HepG2 (cell line): ENCODE measurements around the gene TCF25. TPM values are rescaled to one million over a fixed set of nuclear protein-coding genes. Genes with fewer than 3 reads are reported as not detected.

Experiments
- AGO1 ChIP-seq: fragments of 200-400 bp; formaldehyde crosslinking; IDR thresholded peaks from 2 replicates; pipeline ENCODE4 v1.6.1; 2017; ENCODE audit warnings: mild to moderate bottlenecking, low read depth, low read length, moderate library complexity; ENCODE audit not compliant: poor library complexity, severe bottlenecking
- DNMT1 ChIP-seq: sonication (generic); formaldehyde crosslinking; IDR thresholded peaks from 2 replicates; pipeline ENCODE4 v1.5.1; 2020; ENCODE audit warnings: mild to moderate bottlenecking, missing genetic modification reagents
- DNMT3B ChIP-seq: conservative IDR thresholded peaks from 2 replicates; pipeline ENCODE4 v1.6.1; 2016; ENCODE audit warnings: missing biosample characterization, control low read depth
- E2F2 ChIP-seq: sonication (generic); formaldehyde crosslinking; IDR thresholded peaks from 2 replicates; pipeline ENCODE4 v1.4.0; 2020; ENCODE audit warnings: missing genetic modification reagents, borderline replicate concordance
- FOXK2 ChIP-seq: fragments of 450-650 bp; IDR thresholded peaks from 2 replicates; pipeline ENCODE4 v1.6.1; 2016
- KLF15 ChIP-seq: sonication (generic); formaldehyde crosslinking; IDR thresholded peaks from 2 replicates; pipeline ENCODE4 v1.8.1; 2023; ENCODE audit warnings: borderline replicate concordance, mild to moderate bottlenecking, inconsistent platforms, missing genetic modification reagents, mixed read lengths
- KMT2A ChIP-seq: sonication (generic); formaldehyde crosslinking; IDR thresholded peaks from 2 replicates; pipeline ENCODE4 v1.4.0; 2020; ENCODE audit warnings: missing genetic modification reagents
- MYNN ChIP-seq: sonication (generic); formaldehyde crosslinking; IDR thresholded peaks from 2 replicates; pipeline ENCODE4 v1.4.0; 2020; ENCODE audit warnings: mild to moderate bottlenecking, low read depth, missing genetic modification reagents
- NAIF1 ChIP-seq: sonication (generic); formaldehyde crosslinking; IDR thresholded peaks from 2 replicates; pipeline ENCODE4 v1.5.0; 2020; ENCODE audit warnings: mild to moderate bottlenecking, missing genetic modification reagents, borderline replicate concordance
- NCOR1 ChIP-seq: fragments of 200-600 bp; sonication (generic); IDR thresholded peaks from 2 replicates; pipeline ENCODE4 v1.7.0; 2017; ENCODE audit warnings: antibody characterized with exemption, low read length, borderline replicate concordance
- NR2F6 ChIP-seq, 2 experiments: IDR thresholded peaks; 2 replicates each; pipeline ENCODE4 v1.6.1; 2016; ENCODE audit warnings: antibody characterized with exemption in 1 of 2, mild to moderate bottlenecking in 1 of 2
- PPARG ChIP-seq: conservative IDR thresholded peaks from 2 replicates; pipeline ENCODE4 v1.6.1; 2016; ENCODE audit warnings: missing biosample characterization, missing genetic modification reagents
- RFX3 ChIP-seq: IDR thresholded peaks from 2 replicates; pipeline ENCODE4 v1.6.1; 2016; ENCODE audit warnings: missing biosample characterization, missing genetic modification reagents
- SETDB1 ChIP-seq: sonication (generic); formaldehyde crosslinking; IDR thresholded peaks from 2 replicates; pipeline ENCODE4 v1.5.1; 2020; ENCODE audit warnings: missing genetic modification reagents, mild to moderate bottlenecking, borderline replicate concordance
- SPEN ChIP-seq: sonication (generic); formaldehyde crosslinking; IDR thresholded peaks from 2 replicates; pipeline ENCODE4 v1.5.1; 2020; ENCODE audit warnings: low read depth, mild to moderate bottlenecking, missing genetic modification reagents
- SRY ChIP-seq: sonication (generic); formaldehyde crosslinking; IDR thresholded peaks from 2 replicates; pipeline ENCODE4 v1.8.0; 2022; ENCODE audit warnings: mild to moderate bottlenecking, missing genetic modification reagents
- TOPORS ChIP-seq: sonication (generic); formaldehyde crosslinking; IDR thresholded peaks from 2 replicates; pipeline ENCODE4 v1.8.0; 2023; ENCODE audit warnings: mild to moderate bottlenecking, missing genetic modification reagents
- ZBTB34 ChIP-seq: sonication (generic); formaldehyde crosslinking; IDR thresholded peaks from 2 replicates; pipeline ENCODE4 v1.8.0; 2022; ENCODE audit warnings: mild to moderate bottlenecking, missing genetic modification reagents
- ZFP90 ChIP-seq: sonication (generic); formaldehyde crosslinking; IDR thresholded peaks from 2 replicates; pipeline ENCODE4 v1.8.0; 2022; ENCODE audit warnings: missing genetic modification reagents, mild to moderate bottlenecking, inconsistent platforms, borderline replicate concordance
- ZGPAT ChIP-seq: IDR thresholded peaks from 2 replicates; pipeline ENCODE4 v1.6.1; 2016; ENCODE audit warnings: mild to moderate bottlenecking
- ZKSCAN1 ChIP-seq: fragments of 150-350 bp; IDR thresholded peaks from 2 replicates; pipeline ENCODE4 v1.6.1; 2014; ENCODE audit warnings: low read length
- ZNF136 ChIP-seq: sonication (generic); formaldehyde crosslinking; IDR thresholded peaks from 2 replicates; pipeline ENCODE4 v1.8.1; 2022; ENCODE audit warnings: low read depth, mild to moderate bottlenecking, moderate library complexity, missing genetic modification reagents
- ZNF333 ChIP-seq: sonication (generic); formaldehyde crosslinking; IDR thresholded peaks from 2 replicates; pipeline ENCODE4 v1.4.0; 2020; ENCODE audit warnings: mild to moderate bottlenecking, missing genetic modification reagents, borderline replicate concordance
- ZNF530 ChIP-seq: sonication (generic); formaldehyde crosslinking; IDR thresholded peaks from 2 replicates; pipeline ENCODE4 v1.5.0; 2020; ENCODE audit warnings: low read depth, mild to moderate bottlenecking, missing genetic modification reagents
- ZNF605 ChIP-seq: sonication (generic); formaldehyde crosslinking; IDR thresholded peaks from 2 replicates; pipeline ENCODE4 v1.8.0; 2022; ENCODE audit warnings: mild to moderate bottlenecking, missing genetic modification reagents
- ZNF614 ChIP-seq: IDR thresholded peaks from 2 replicates; pipeline ENCODE4 v1.6.1; 2018; ENCODE audit warnings: missing biosample characterization, missing genetic modification reagents, inconsistent platforms, borderline replicate concordance
- ZNF629 ChIP-seq: sonication (generic); formaldehyde crosslinking; conservative IDR thresholded peaks from 2 replicates; pipeline ENCODE4 v1.5.0; 2020; ENCODE audit warnings: missing genetic modification reagents
- polyA plus RNA-seq, 8 experiments: library from polyadenylated mRNA; depleted of rRNA in 3 of 8; stranded (reverse) in 7 of 8; unstranded in 1 of 8; fragments of >200 nt; fragmentation: Illumina TruSeq in 4 of 8; extraction: Trizol in 4 of 8; gene quantifications; 2 replicates each; pipeline versions ENCODE4 v1.2.1 to v1.2.3, GENCODE V29; 2011 to 2016; ENCODE audit warnings: low read depth in 4 of 8, missing spikeins in 1 of 8, mixed read lengths in 1 of 8; ENCODE audit not compliant: insufficient read depth in 1 of 8
- total RNA-seq, 5 experiments: library from RNA; depleted of rRNA; stranded (reverse); fragments of >200 nt; fragmentation: Illumina TruSeq; extraction: Trizol; gene quantifications; 2 replicates each; pipeline ENCODE4 v1.2.3, GENCODE V29; 2016; ENCODE audit warnings: low read depth in 1 of 5

Gene TCF25
- total and polyA plus RNA-seq, 2 of the 13 experiments (the other 11 are each of a cell fraction or from before 2014, with no cell fraction given): 138 to 206 TPM

GRCh38 chr16:89915303-89916232 lies 42.2 kb downstream of the TCF25 start (continued):
- peak; percentile 95 for TF ChIP-seq NR2F6 (IDR thresholded peaks at IDR 0.05)
- peak; percentile 98 for TF ChIP-seq NR2F6 (CRISPR knock-in tag; IDR thresholded peaks at IDR 0.05)
- no peak for TF ChIP-seq ZNF530 (CRISPR knock-in tag)
- TF ChIP-seq SETDB1: no peak
- peak; percentile 95 for TF ChIP-seq ZNF136 (CRISPR knock-in tag)
- peak; percentile 91; the same call in 1 of the 2 replicates for TF ChIP-seq KLF15 (CRISPR knock-in tag)
- TF ChIP-seq ZFP90 (CRISPR knock-in tag): peak; percentile 97
- TF ChIP-seq RFX3 (CRISPR knock-in tag): no peak
- TF ChIP-seq E2F2 (CRISPR knock-in tag): peak; percentile 78; the same call in 1 of the 2 replicates
- TF ChIP-seq FOXK2: no peak
- TF ChIP-seq SRY (CRISPR knock-in tag): peak; percentile 69
- TF ChIP-seq ZNF629 (CRISPR knock-in tag): peak; percentile 65
- peak; percentile 90; the same call in 1 of the 2 replicates for TF ChIP-seq ZNF333 (CRISPR knock-in tag)
- no peak for TF ChIP-seq DNMT3B (CRISPR knock-in tag)
- TF ChIP-seq AGO1: peak; percentile 88
- peak; percentile 85; the same call in 1 of the 2 replicates for TF ChIP-seq ZGPAT (CRISPR knock-in tag)
- TF ChIP-seq DNMT1 (CRISPR knock-in tag): peak; percentile 77; the same call in 1 of the 2 replicates
- no peak for TF ChIP-seq NAIF1 (CRISPR knock-in tag)
- no peak for TF ChIP-seq MYNN (CRISPR knock-in tag)
- no peak for TF ChIP-seq ZKSCAN1
- TF ChIP-seq NCOR1: peak; percentile 59; the same call in 1 of the 2 replicates
- peak; percentile 70 for TF ChIP-seq PPARG (CRISPR knock-in tag)
- TF ChIP-seq TOPORS (CRISPR knock-in tag): 0 out of 2 replicates have a peak, but pooled peaks have one; percentile 88
- TF ChIP-seq KMT2A: peak; percentile 58; the same call in 1 of the 2 replicates
- TF ChIP-seq ZBTB34: peak; percentile 60
- TF ChIP-seq ZNF614: peak; percentile 74; the same call in 1 of the 2 replicates
- TF ChIP-seq SPEN (CRISPR knock-in tag): peak; percentile 88
- peak; percentile 89 for TF ChIP-seq ZNF605
